GM18868 (cell line): Measurements from ENCODE around the gene P2RX3.

Experiments used
- ATAC-seq: cut with Tn5 transposase; IDR thresholded peaks from one replicate; pipeline ENCODE4 v1.9.1; 2021; ENCODE audit warnings: mild to moderate bottlenecking, moderate library complexity; ENCODE audit not compliant: unreplicated experiment

Gene P2RX3

DNA sequence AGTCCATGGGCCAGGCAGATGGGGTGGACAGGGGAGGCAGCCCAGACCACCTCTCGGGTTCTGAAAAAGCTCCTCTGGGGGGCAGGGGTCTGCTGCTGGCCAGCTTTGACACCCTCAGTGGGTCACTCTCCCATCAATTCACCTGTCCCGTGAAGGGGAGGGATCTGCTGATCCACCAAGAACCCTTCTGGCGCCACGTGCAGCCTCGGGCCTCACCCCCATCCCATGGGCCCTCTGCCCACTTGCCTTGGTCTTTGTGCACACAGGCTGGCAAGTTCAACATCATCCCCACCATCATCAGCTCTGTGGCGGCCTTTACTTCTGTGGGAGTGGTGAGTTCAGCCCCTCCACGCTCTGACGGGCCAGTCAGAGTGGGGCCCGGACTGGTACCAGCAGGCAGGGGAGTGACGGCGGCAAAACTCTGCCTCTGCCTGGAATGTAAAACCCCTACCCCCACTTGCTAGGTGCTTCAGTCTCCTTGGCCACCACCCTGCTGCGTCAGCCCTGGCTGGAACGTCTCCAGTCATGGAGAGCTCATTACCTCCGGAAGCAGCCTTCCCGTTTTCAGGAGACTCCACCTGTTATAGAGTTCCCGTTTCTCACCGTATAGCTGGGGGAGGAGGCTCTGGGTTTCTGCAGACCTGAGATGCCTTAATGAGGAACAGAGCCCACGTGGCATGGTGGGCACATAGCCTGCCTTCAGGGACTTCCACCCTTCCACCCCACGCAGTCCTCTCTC, 30.1 kb downstream of the P2RX3 start:
- ATAC-seq, result no peak

DNA sequence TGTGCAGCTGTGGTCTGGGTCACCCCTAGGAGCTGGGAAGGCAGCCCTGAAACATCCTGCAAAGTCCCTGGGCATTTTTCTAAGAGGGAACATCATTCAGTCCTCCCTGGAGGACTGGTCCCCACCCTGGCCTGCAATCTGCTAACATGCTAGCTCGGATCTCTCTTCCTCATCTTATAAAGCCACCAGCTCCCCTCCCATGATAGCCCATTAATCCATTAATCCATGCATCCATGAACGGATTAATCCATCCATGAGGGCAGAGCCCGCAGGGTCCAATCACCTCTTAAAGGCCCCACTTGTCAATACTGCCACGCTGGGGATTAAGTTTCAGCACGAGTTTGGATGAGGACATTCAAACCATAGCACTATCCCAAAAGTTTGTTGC, 30.7 kb downstream of the P2RX3 start:
- no peak for ATAC-seq

DNA sequence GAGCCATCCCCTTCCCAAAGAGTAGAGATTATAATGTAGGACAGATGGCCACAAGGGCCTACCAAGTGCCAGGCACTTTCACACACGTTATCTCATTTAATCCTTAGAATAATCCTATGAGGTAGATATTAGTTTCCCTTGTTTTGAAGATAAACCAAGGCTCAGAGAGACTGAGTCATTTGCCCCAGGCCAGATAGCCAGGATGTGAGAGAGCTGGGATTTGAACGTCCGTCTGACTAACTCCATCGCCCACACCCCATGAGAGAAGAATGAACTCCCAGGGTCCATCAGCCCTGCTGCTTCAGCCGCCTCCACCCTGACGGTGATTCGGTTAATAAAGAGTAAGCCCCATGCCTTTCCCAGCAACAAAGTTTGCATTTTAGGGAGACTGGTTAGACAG, 32.1 kb downstream of the P2RX3 start:
- no peak for ATAC-seq

DNA sequence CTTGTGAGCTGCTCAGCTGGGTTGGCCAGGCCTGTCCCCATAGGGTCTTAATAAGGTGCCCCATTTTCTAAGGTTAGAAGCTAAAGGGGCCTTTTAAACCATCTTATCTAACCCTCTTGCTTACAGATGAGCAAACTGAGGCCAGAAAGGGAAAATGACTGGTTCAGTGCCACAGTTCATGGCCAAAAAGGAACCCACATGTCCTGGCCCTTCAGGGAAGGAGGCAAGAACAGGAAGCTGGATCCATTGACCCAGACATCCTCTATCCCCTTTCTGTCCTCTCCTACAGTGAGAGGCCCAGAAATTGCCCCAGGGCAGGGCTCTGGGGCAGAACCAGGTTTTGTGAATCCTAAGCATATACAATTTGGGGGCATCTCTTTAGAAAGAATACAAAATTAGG, 32.8 kb downstream of the P2RX3 start:
- no peak for ATAC-seq

DNA sequence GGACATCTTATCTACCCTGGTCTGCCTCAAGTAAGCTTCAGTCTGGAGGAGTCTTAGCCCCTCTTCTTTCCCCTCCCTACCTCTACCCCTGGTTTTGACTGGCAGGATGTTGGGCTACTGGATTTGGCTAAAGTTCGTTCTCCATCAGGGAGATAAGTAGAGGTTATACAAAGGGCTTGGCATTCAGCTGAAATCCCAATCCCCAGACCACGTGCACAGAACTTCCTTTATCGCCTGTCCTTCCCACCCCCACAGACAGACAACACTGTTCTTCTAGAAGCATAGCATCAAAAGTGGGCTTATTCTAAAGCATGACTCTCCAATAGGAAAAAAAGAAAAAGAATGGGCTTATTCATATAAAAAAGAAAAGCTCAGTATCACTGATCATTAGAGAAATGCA, 35.0 kb downstream of the P2RX3 start:
- no peak for ATAC-seq

DNA sequence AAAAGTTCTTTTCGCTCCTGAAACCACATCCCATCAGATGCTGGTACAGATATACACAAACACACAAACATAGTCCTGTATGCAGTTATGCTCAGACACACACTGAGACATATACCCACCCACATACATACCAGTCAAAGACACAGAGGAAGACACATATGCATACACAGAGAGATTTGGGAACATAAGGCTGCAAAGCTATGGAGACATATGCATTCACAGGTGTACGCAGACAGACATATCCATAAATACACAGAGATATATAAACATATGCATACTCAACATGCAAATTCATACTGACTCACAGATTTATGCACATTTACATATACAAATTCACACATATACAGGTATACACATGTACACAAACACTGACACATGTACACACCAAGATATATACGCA, 36.8 kb downstream of the P2RX3 start:
- no peak for ATAC-seq

DNA sequence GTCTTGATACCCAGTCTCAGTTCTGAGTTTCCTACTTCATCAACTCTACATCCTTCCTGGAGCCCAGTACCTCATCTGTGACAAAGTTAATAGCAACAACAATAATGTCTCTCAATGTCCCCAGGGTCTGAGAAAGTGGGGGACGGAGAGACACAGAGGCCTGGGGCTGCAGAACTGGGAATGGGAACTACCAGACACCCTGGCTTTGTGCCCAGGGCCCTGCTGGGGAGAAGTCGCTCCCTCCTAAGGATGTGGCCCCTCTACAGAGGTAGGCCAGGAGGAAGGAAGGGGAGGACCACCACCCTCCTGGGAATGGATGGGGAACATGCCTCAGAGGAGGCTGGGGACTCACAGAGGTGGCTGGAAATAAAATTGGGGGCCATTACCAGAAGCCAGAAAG, 37.3 kb downstream of the P2RX3 start:
- ATAC-seq, result no peak

DNA sequence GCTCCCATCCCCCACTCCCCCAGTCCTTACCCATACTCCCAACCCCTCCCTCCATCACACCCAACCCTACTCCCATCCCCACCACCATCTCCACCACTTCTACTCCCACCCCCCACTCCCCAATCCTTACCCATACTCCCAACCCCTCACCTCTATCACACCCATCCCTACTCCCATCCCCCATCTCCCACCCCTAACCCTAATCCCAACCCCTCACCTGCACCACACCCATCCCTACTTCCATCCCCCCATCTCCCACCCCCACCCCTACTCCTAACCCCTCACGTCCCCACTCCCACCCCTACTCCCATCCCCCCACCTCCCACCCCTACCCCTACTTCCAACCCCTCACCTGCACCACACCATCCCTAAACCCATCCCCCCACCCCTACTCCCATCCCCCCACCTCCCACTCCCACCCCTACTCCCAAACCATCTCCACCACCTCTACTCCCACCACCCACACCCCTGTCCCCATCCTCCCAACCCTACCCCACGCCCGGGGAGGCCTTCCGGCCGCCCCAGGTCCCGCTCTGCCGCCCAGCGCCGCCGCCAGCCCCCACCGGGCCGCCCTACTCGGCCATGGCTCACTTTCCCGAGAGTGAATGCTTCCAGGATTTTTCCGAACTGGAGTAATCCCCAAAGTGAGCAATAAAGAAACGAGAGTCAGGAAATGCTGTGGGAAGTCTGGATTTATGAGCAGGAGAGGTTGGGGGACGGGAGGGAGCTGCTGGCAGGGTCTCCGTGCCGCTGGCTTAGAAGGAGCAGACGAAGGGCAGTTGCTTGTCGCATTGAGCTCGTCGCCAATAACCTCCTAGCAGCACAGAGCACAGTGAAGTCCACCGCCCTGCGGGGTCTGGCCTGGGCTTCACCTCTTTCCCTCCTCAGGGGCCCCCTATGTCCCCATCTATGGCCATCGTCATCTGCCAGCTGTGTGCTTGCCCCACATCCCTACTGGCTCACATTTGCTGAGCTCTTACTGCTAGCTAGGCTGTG, 38.2 kb downstream of the P2RX3 start:
- ATAC-seq, result no peak

DNA sequence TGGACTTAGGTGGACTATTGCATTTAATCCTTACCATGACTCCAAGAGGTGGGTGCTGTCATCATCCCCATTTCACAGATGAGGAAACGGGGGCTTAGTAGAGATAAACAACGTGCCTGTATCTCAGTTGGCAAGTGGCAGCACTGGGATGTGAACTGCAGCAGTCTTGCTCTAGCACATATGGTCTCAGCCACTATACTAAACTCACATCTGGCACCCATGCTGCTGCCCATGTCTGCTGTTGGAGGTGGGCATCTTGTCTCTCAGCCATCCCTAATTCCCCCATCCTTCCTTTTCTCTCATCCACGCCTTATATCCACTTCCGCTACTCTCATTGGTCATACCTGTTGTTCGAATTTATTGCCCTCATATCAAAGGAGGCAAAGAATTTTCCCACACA, 39.0 kb downstream of the P2RX3 start:
- no peak for ATAC-seq

DNA sequence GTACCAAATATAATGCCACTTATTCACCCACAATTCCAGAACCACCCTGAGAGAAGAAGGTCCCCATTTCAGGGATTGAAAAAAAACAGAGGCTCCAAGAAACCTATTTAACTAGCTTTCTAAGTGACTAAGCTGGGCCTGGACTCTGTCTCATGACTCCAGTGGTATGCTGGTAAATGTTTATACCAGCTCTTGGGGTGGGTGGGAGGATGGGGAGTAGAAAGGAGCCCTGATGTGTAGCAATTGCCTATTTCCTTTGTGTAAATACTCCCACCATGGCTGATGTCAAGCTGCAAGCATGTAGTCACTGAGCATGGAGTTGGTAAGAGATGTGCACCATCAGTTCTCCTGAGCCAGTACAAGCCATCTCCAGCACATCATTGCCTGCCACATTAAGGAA, 40.0 kb downstream of the P2RX3 start:
- no peak for ATAC-seq

DNA sequence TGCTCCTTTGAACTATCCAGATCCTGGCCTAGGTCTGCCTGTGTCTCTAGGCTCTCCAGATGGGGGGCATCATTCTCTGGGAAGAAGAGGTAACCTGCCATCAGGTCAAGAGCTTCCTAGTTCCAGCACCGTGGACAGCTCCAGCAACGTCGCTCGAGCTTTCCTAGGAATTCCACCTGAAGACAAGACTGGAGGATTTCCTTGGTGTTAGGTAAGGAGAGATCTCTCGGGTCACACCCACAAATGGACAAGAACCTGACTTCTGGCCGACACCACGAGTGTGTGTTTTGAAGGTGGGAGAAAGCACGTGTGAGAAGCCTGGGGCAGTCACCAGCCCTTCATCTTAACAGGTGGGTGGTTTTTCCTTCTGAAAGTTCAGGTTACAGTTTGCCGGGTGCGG, 41.6 kb downstream of the P2RX3 start:
- ATAC-seq, result no peak

DNA sequence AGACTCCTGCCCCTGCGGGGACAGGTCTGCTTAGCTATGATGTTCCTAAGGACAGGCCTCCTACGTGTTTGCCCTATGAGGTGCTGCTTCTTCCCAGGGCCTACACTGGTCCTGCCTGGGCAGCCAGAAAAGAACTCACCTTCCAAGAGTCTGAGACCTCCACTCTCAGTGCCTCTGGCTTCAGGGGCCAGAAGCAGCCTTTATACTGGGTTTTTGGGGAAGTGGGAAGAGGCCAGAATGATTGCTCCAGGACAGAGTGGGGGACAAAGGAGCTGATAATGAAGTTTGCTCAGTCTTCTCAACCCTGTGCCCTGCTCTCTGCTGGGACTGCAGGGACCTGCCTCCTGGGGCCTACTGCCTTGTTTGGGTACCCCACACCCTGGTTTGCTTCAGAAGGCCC, 42.8 kb downstream of the P2RX3 start, which contains the start of gene PRG3:
Gene PRG3, minus strand, starts transcription at position 176 of the 400 bp plus-strand sequence. CDS start 442 bp downstream, outside the sequence.
- no peak for ATAC-seq

DNA sequence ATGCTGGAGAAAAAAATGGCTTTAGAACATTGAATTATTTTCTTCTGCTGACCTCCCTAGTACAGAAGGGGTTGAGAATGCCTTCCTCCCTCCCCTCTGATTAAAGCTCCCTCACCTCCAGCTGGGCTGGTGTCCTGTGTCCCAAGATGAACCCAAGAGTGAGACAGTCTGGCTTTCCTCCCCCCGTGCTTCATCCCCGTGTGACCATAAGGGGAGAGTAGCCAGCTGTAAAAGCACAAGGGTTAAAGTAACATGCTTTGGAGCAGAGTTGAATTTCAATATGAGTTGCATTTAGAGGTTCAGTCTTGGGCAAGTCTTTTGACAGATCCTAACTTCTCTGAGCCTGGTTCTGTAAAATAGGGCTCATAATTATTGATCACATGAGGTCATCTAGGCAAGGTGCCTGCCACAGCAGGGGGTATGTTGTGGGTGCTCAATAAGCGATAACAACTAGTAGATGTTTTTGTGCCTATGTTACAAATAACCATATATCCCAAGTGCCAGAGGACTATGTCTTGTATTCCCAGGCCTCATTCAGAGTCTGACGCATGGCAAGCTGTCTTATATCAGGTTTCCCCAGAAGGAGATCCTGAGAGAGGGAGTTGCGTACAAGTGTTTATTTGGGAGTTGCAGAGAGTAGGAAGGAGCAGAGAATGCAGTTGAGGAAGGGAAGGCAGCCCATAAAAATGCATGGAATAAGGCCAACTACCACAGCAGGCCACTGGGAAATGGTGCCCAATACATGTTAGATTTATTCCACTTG, 48.2 kb downstream of the P2RX3 start:
- no peak for ATAC-seq

DNA sequence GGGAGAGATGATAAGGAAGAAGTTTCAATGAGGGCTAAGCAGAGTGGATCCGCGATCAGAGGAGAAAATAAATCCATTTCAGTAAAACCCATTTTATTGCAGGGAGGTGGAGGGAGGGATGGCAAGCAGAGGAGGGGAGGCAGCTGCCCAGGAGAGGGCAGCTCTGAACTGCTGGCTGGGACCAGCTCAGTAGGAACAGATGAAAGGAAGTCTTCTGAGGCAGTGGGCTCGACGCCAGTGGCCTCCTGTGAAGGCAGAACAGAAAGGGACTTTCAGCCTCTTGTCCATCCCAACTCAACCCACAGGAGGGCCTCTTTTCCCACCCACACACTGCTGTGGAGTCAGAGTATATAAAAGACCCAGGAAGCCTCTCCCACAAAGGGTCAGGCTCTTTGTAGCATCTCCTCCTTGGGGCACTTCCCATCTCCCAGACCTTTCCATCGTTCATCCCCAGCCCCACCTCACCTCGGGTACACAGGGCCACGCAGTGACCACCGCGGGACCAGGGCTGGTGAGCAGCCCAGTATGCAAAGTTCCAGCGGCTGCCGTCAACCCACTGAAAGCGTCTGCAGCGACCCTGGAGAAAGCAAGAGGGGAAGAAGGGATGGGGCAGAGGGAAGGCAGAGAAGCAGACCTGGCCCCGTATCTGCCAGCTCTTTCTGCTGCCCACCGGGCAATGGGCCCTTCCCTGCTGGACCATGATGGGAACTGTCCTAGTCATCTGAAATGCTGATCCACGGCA, 49.3 kb downstream of the P2RX3 start:
- no peak for ATAC-seq

DNA sequence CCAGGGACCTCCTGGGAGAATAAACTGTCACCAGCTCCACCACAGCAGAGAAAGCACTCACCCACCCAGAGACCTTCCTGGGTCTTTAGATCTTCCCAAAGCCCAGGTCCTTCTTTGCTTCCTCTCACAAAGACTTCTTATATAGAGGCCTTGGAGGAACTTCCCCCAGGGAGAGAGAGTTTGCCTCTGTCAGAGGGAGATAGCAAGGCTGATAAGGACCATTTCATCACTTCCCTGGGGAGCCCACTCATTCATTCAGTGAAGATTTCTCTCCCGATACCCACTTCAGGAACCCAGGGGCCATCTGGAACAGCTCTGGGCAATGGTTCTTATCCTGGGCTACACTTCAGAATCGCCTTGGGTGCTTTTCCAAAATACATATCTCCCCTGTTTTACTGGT, 52.4 kb downstream of the P2RX3 start, which contains the start of gene PRG2:
Gene PRG2, minus strand, starts transcription at position 116 of the 400 bp plus-strand sequence. CDS start 706 bp downstream, outside the sequence.
- no peak for ATAC-seq

DNA sequence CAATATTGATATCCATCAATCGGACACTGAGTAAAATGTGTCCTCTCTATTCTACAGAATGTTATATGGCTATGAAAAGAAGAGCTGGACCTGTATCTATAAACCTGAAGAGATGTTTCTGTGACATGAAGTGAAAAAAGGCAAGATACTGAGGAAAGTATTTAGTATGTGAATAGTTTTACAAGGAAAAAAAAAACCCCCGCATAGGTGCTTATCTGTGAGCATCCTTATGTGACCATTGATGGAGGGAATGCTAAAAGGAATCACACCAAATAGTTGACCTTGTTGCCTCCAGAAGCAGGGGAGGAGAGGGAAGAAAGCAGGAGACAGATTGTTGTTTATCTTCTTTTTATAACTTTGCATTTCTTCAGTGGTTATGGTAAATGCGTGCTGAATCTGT, 53.0 kb downstream of the P2RX3 start:
- ATAC-seq, result no peak

DNA sequence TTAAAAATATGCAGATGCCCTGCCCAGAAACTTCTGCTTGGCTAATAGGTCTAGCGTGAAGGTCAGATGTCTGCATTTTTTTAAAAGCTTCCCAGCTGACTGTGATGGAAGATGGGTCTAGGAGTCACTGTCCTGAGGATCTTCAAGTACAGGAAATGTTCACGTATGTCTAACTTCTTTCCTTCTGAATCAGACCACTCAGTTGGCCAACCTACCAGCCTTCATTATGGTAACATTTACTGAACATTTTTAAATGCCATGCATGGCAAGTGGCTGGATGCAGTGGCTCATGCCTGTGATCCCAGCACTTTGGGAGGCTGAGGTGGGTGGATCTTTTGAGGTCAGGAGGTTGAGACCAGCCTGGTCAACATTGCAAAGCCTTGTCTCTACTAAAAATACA, 53.4 kb downstream of the P2RX3 start:
- ATAC-seq, result no peak

DNA sequence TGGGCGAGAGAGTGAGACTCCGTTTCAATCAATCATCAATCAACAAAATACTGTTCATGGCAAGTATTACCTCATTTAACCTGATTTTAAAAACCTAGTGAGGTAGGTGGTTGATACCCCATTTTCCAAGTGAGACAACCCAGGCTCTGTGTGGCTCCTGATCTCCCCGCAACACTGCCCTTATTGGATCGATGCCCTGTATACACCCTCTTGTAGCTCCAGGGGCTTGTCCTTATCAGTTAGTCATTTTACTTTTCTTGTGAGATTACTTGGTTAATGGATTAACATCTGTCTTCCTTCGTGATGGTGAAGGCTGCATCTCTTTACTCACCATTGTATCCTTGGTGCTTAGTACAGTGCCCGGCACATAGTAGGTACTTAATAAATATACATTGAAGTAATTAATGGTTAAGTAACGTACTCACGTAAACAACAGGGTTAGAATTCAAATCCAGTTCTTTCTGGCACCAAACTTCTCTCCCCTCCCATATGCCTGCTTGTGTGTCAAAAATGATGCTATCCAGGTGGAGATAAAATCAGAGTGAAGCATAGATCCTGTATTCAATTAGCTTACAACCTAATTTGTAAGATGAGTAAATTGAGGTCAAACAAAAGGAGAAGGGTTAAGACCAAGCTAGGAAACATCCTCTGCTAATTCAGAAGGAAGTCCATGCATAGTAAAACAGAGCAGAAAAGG, 54.1 kb downstream of the P2RX3 start:
- ATAC-seq, result no peak

DNA sequence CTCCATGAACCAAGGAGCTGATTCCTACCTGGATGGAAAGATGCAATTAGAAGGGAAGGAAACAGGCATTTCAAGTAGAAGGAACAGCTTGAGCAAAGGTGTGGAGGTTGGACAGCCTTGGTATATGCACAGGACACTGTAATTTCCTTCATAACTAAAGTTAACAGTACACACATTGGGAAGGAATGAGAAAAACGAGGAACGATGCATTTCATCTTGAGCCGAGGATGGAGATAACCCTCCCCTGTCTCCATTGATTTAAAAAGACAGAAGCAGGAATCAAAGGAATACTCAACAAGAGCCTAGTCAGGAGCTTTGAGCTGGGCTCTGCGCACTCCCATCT, 54.6 kb downstream of the P2RX3 start:
- no peak for ATAC-seq
